Lung (tissue), 12 donors: ENCODE measurements around the gene SPOP. TPM values are rescaled to one million over a fixed set of nuclear protein-coding genes. Genes with fewer than 3 reads are reported as not detected.

Source experiments
- ATAC-seq: fragments of 200-7000 bp; cut with Tn5 transposase; one replicate; pipeline ENCODE4 v1.9.1; 2020; ENCODE audit warnings: moderate number of reproducible peaks; ENCODE audit not compliant: insufficient read depth, low FRiP score
- DNase-seq, 3 donors: peaks; one replicate each; pipeline ENCODE4 v3.0.0-alpha.2; 2013 to 2017
- H3K27ac ChIP-seq, 2 donors: one replicate each; pipeline ENCODE4 v1.5.1; 2013; ENCODE audit warnings: mild to moderate bottlenecking in 2 of 2, moderate library complexity in 2 of 2, control low read depth in 1 of 2, inconsistent platforms in 1 of 2, low read depth in 1 of 2, low read length in 1 of 2
- H3K27me3 ChIP-seq, 3 donors: one replicate each; pipeline ENCODE4 v1.5.1; 2013; ENCODE audit warnings: low read length in 2 of 3; ENCODE audit not compliant: control insufficient read depth in 3 of 3, insufficient read depth in 3 of 3
- H3K36me3 ChIP-seq, 4 donors: one replicate each; pipeline ENCODE4 v1.5.1; 2013; ENCODE audit warnings: low read length in 4 of 4, mild to moderate bottlenecking in 1 of 4, moderate library complexity in 1 of 4; ENCODE audit not compliant: control insufficient read depth in 4 of 4, insufficient read depth in 4 of 4
- H3K4me1 ChIP-seq, 5 donors: one replicate each; pipeline ENCODE4 v1.5.1; 2013; ENCODE audit warnings: low read length in 5 of 5, mild to moderate bottlenecking in 2 of 5, moderate library complexity in 1 of 5; ENCODE audit not compliant: control insufficient read depth in 5 of 5, insufficient read depth in 5 of 5
- H3K4me3 ChIP-seq: one replicate; pipeline ENCODE4 v1.5.1; 2013; ENCODE audit warnings: mild to moderate bottlenecking, control low read depth, moderate library complexity
- H3K9ac ChIP-seq, 2 donors: one replicate each; pipeline ENCODE4 v1.5.1; 2013; ENCODE audit warnings: low read length in 2 of 2, control low read depth in 1 of 2; ENCODE audit not compliant: insufficient read depth in 1 of 2
- H3K9me3 ChIP-seq, 4 donors: one replicate each; pipeline ENCODE4 v1.5.1; 2013; ENCODE audit warnings: low read length in 3 of 4, mild to moderate bottlenecking in 1 of 4, moderate library complexity in 1 of 4; ENCODE audit not compliant: control insufficient read depth in 4 of 4, insufficient read depth in 3 of 4
- CTCF ChIP-seq: IDR thresholded peaks from 2 replicates; pipeline ENCODE4 v1.5.1; 2012; ENCODE audit warnings: mild to moderate bottlenecking; ENCODE audit errors: control extremely low read depth, extremely low read depth
- WGBS, 2 donors: extraction: QIAGEN DNeasy Blood & Tissue Kit; methylation state at CpG; one replicate each; pipeline ENCODE4 v1.1.7; 2013; 5-methylcytosine and 5-hydroxymethylcytosine counted together
- polyA plus RNA-seq, 2 donors: library from polyadenylated mRNA; stranded (reverse); fragments of 200-250 nt; gene quantifications; one replicate each; pipeline ENCODE4 v1.2.1, GENCODE V29; 2013
- total RNA-seq, 2 donors: library from RNA; depleted of rRNA in 1 of 2; stranded (reverse); fragments of >200 nt in 1 of 2; gene quantifications; one replicate each; pipeline ENCODE4 v1.2.1, GENCODE V29; 2014 to 2021
- donor health status: control.
- donor health status: control.
- donor health status: Bipolar disorder and iron deficiency.
- donor health status: healthy.
- donor health status: DM: yes; HTN: yes; CAD: no.

SPOP gene
- total and polyA plus RNA-seq, 4 donors: 28.7 to 98.0 (median 64.6) TPM

GRCh38 chr17:49600949-49601348 lies 76.9 kb downstream of the SPOP start:
- Histone ChIP-seq H3K36me3 (peaks cover 21 to 43% (median 31%) of the 10 kb centered on the region in 4 donors), H3K4me3 (no peak overlapping the region), H3K27me3 (no peaks in the 10 kb centered on the region), H3K9ac (no peak overlapping the region), H3K4me1 (peaks cover 0 to 6% (median 0%) of the 10 kb centered on the region in 5 donors), H3K27ac (no peak overlapping the region), H3K9me3 (no peaks in the 10 kb centered on the region)
- DNase-seq (no peak), ATAC-seq (no peak)
- TF ChIP-seq CTCF: no peak

GRCh38 chr17:49598918-49599317 lies 79.0 kb downstream of the SPOP start:
- peaks cover 0 to 2% (median 0%) of the 10 kb centered on the region in 5 donors for H3K4me1 ChIP-seq
- H3K9ac ChIP-seq: no peak overlapping the region
- no peak overlapping the region for H3K27ac ChIP-seq
- WGBS, 2 donors: 92 to 96% methylated on average over 3 of the region's 3 CpGs
- ATAC-seq: no peak
- no peaks in the 10 kb centered on the region for H3K9me3 ChIP-seq
- H3K27me3 ChIP-seq: no peaks in the 10 kb centered on the region
- H3K4me3 ChIP-seq: no peak overlapping the region
- no peak for DNase-seq
- H3K36me3 ChIP-seq: peaks cover 23 to 43% (median 28%) of the 10 kb centered on the region in 4 donors
- no peak for TF ChIP-seq CTCF

- WGBS, 2 donors: 72 to 77% methylated on average over 8 of the region's 8 CpGs
- H3K27ac ChIP-seq: peak overlapping the region in 1 of 2 donors; percentile 65
- no peak for TF ChIP-seq CTCF
- ATAC-seq: no peak
- no peaks in the 10 kb centered on the region for H3K9me3 ChIP-seq
- H3K9ac ChIP-seq: no peak overlapping the region
- H3K4me3 ChIP-seq: no peak overlapping the region
- peaks cover 23 to 36% (median 24%) of the 10 kb centered on the region in 4 donors for H3K36me3 ChIP-seq
- DNase-seq: peak in 1 of 3 donors; percentile 27
- peaks cover 0 to 2% (median 0%) of the 10 kb centered on the region in 5 donors for H3K4me1 ChIP-seq
- no peaks in the 10 kb centered on the region for H3K27me3 ChIP-seq
Measured at GRCh38 chr17:49597928-49598655, 79.8 kb downstream of the SPOP start.
